ENCODE data around the gene AKT2.
A peak's percentile ranks its signal among the peaks of the same experiment; 100 is the strongest.
"Not testable (repeated sequence)": the region's sequence is repeated elsewhere in the genome, so short reads cannot be mapped to it uniquely, and the experiment has no call there.

The AKT2 gene

GRCh38 chr19:40284501-40285352, at the start of gene AKT2:
TSS of gene AKT2 (minus strand) at chr19:40285345. CDS start at chr19:40265267, 20,078 bp downstream.
- peak; percentile 84 for DNase-seq

DNA sequence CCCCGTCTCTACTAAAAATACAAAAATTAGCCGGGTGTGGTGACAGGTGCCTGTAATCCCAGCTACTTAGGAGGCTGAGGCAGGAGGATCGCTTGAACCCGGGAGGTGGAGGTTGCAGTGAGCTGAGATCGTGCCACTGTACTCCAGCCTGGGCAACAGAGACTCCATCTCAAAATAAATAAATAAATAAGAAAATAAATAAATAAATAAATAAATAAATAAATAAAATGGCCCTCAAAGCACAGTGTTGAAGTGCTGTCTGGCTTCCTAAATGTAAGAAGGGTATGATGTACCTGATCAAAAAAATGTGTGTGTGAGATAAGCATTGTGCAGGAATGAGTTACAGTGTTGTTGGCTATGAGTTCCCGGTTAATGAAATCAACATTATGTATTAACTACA, 47.9 kb upstream of the AKT2 start:
- not testable (repeated sequence) for DNase-seq

GRCh38 chr19:40332669-40333068, 47.5 kb upstream of the AKT2 start:
- no peak for DNase-seq

DNA sequence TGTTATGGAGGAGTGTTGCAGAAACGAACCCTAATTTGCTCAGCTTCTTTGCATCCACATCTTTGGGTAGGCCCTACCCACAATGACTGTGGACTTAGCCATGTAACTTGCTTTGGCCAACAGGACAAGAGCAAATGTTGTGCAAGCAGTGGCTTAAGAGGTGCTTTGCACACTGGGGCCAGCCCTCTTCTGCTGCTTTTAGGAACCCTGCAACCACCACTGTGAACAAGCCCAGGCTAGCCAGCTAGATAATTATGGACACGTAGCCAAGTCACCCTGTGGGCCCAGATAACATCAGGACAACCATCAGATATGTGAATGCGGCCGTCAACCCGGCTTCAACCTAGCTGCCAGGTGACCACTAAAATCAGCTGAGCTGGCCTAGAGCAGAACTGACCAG, 45.9 kb upstream of the AKT2 start:
- DNase-seq = no peak

GRCh38 chr19:40326201-40326600, 41.1 kb upstream of the AKT2 start:
- no peak for DNase-seq

DNA sequence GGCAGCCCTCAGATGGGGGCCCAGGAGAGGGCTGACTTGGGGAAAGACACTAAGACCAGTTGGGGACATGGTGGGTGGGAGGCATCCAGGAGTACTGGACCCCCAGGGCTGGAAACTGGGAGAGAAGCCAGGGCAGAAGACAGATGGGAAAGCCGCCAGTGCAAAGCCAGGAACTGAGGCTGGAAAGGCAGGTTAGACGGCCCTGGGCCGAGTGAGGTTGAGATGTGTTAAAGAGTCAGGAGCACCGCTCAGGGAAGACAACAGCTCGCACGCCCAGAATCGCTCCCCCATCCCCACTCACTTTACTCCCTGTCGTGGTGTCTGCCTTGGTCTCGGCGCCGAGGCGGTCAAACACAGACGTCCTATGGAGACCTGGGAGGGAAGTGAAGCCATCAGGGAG, 38.6 kb upstream of the AKT2 start:
- DNase-seq = no peak

DNA sequence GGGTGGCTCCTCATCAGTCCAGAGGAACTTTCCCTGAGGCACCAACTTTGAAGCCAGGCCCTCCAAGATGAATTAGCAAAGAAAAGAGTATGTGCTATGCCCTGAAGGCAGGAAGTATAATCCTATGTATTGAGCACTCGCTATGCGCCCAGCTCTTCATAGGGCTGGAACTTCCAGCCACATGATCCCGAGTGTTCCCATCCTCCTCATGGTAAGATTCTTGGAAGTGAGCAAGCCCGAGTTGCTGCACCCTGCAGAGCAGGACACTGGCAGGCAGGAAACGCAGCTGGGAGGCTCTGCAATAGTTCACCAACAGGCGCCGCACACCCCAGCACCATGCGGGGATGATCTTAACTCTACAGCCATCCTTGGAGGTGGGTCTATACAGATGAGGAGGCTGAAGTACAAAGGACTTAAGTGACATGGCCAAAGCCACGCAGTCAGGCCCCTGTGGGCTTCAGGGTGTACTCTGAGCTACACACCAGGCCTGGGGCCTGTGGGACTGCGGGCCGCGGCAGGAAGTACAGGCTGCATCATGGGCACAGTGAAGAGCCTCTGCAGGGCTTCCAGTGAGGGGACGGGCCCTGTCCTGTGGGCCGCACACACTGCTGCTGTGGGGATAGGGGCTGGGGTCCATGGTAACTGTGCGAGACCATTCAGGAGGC, 37.9 kb upstream of the AKT2 start:
- DNase-seq = no peak

DNA sequence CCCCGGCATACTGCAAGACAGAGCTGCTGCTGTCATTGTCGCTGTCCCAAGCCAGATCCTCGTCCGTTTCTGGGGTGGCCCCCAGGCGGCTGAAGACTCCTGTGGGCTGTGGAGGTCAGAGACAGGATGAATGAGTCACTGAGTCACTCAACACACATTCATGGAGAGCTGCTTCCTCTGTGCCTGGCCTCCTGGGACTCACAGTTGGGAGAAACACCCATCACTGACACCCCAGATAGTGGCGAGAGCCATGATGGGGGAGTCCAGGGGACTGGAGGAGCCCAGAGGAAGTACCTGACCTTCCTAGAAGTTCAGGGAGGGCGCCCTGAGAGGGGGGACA, 37.1 kb upstream of the AKT2 start:
- DNase-seq = no peak

- no peak for DNase-seq
Observed at GRCh38 chr19:40321566-40322270, 36.6 kb upstream of the AKT2 start.

DNA sequence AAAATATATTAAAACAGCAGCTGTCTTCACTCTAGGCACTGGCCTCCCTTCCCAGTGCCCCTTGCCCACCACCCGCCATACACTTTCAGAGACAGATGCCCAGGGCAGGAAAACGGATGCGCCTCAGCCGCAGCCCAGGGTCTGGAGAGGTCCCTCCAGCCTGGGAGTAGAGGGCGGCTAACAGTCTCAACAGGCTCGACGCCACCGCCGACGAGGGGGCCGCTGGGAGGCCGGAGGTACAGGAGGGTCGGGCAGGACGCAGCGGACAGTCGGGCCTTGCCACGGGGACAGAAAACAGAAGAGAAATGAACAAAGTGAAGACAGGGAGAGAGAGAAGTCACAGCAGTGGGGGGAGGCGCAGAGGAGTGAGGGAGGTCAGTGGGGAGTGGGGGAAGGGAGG, 35.9 kb upstream of the AKT2 start:
- no peak for DNase-seq

DNA sequence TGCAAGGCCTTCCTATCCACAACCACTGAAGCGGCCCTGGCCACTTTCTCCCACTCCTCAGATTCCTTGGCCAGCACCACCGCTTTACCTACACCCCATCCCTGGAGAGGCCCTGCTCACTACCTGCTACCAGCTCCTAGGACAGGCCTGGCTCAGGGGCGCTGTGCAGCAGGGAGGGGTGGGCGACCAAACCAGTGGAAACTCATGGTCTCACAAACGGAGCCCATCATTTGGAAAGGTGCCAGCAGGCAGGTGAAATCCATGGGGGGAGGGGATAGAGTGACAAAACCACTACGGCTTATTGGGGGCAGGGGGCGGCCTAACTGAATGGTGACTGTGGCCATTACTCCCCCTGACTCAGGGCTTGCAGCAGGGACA, 35.4 kb upstream of the AKT2 start:
- no peak for DNase-seq

DNA sequence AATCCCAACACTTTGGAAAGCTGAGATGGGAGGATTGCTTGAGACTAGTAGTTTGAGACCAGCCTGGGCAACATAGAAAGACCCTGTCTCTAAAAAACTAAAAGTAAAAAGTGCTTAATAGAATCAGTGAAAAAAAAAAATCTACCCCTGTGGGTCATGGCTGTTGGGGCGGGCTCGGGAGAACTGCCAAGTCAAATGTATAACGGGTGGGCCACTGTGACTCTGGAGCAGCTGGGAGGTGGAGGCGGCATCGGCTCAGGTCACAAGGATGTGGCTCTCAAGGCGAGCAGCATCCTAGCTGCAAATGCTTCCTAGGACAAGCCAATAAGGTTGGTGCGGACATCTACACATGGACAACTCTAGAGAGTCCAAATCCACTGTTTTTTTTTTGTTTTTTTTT, 32.2 kb upstream of the AKT2 start:
- no peak for DNase-seq

- no peak for DNase-seq
Observed at GRCh38 chr19:40315812-40316470, 30.8 kb upstream of the AKT2 start.

DNA sequence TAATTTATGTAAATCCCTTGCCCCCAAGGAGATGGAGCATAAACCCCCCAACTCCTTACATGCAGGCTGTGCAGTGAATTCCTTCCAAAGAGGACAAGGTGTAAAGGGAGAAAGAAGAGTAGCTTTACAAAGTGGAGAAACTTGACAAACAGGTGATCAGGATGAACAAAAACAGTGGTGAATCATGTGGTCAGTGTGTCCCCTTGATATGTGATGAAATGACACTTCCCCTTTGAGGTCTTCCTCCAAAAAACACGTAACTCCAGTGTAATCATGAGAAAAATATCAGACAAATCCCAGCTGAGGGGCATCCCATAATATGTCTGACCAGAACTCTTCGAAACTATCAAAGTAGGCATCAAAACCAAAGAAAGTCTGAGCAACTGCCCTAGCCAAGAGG, 29.5 kb upstream of the AKT2 start:
- no peak for DNase-seq

DNA sequence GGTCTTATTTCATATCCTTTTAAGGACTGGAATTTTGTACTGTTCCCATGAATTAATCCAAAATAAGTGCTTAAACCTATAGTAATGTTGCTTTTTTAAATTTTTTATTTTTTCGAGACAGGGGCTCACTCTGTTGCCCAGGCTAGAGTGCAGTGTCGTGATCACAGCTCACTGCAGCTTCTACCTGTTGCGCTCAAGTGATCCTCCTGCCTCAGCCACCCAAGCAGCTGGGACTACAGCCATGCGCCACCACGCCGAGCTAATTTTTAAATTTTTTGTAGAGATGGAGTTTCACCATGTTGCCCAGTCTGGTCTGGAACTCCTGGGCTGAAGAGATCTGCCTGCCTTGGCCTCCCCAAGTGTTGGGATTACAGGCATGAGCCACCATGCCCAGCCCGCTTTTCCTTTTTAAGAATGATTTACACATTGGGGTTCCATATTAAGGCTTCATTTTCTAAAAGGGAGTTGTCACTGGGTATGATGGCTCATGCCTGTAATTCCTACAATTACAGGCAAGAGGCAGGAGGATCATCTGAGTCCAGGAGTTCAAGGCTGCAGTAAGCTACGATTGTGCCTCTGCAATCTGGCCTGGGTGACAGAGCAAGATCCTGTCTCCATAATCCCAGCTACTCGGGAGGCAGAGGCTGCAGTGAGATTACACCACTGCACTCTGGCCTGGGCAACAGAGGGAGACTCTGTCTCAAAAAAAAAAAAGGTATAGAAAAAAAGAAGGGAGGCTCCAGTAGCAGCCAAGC, 28.3 kb upstream of the AKT2 start:
- DNase-seq = no peak

DNA sequence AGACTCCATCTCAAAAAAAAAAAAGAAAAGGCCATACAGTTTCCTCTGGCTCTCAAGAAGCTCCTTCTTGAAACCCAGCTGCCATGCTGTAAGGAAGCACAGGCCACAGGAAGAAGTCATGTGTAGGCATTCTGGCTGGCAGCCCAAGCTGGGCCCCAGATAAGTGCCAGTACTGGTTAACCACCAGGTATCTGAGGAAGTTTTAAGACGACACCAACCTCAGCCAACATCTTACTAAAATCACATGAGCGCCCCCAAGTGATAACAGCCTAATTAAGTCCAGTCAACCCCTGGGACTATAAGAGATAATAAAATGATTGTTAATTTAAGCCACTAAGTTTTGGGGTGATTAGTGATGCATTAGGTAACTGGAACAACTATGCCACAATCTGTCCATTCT, 27.4 kb upstream of the AKT2 start:
- DNase-seq = no peak

GRCh38 chr19:40309666-40310065, 24.5 kb upstream of the AKT2 start:
- DNase-seq = no peak

DNA sequence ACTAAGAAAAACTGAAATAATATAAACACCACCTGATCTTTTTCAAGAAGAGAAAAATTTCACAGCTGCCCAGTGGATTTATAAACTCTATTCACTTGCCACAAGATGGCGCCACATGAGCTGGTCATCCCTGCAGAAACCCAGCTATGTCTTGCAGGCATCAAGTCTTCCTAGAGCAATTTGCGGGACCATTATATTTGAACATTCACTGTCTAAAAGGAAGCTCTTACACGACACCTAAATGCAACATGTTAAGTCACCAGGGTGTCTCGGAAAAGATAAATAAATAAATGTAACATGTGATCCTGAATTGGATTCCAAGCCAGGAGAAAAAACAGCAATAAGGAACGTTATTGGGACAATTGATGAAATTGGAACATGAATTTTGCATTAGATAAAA, 20.3 kb upstream of the AKT2 start:
- peak; percentile 94 for DNase-seq

DNA sequence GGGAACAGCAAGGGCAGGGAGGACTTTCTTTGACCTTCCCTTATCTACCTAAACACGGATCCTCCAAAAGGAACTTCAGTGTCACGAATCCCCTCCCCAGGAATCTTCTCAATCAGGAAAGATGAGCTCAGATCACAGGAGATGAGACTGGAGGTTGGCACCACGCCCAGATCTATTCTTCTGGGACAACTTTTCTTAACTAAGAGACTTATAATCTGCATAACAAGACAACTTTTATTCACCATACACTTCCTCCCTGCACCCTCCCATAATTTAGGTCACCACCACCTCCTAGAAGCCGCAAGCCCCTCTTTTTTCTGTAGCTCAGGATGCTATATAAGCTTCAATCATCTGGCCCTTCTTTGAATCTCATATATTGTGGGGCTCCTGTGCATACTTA, 19.2 kb upstream of the AKT2 start:
- DNase-seq = no peak

GRCh38 chr19:40303765-40304164, 18.6 kb upstream of the AKT2 start:
- no peak for DNase-seq

- DNase-seq = no peak
Observed at GRCh38 chr19:40302224-40303011, 17.3 kb upstream of the AKT2 start.

- no peak for DNase-seq
Observed at GRCh38 chr19:40300668-40301067, 15.5 kb upstream of the AKT2 start.
